IMR-90 (cell line): ENCODE data around the gene SRPK3. TPM values are rescaled to one million over a fixed set of nuclear protein-coding genes. Genes with fewer than 3 reads are reported as not detected.

ENCODE experiments used
- ATAC-seq: fragments of 200-7000 bp; cut with Tn5 transposase; 2 replicates; pipeline ENCODE4 v1.9.1; 2020; ENCODE audit warnings: low read depth, mild to moderate bottlenecking, moderate library complexity
- BruUV-seq: library from RNA; stranded (reverse); fragments of 400-500 nt; replicated peaks from 2 replicates; lab custom pipeline; 2021; lab: Mats Ljungman, UMichigan
- CTCF ChIA-PET: fragments of 300-600 bp; formaldehyde crosslinking; extraction: SDS; loops from one replicate; lab custom pipeline; 2021; ENCODE audit warnings: antibody characterized with exemption; lab: Yijun Ruan, JAX
- POLR2A ChIA-PET: fragments of 300-600 bp; sonication (Branson Sonifier 250); formaldehyde crosslinking; loops from one replicate; lab custom pipeline; 2022; ENCODE audit warnings: antibody characterized with exemption; ENCODE audit not compliant: unreplicated experiment; lab: Charles Lee
- DNase-seq: peaks from one replicate; pipeline ENCODE4 v3.0.0; 2013
- H2AFZ ChIP-seq: replicated peaks from 2 replicates; pipeline ENCODE3; 2013; ENCODE audit warnings: low read length, mild to moderate bottlenecking; ENCODE audit not compliant: poor library complexity
- H2AK5ac ChIP-seq: 2 replicates; pipeline ENCODE4 v1.6.1; 2013; ENCODE audit warnings: low read depth, low read length, inconsistent platforms
- H2AK9ac ChIP-seq: replicated peaks from 2 replicates; pipeline ENCODE3; 2013; ENCODE audit warnings: mild to moderate bottlenecking, low read depth, low read length, moderate library complexity; ENCODE audit not compliant: poor library complexity
- H2BK120ac ChIP-seq: 2 replicates; pipeline ENCODE4 v1.6.1; 2013; ENCODE audit warnings: low read depth, low read length, inconsistent platforms
- H2BK15ac ChIP-seq: 3 replicates; pipeline ENCODE4 v1.6.1; 2013; ENCODE audit warnings: low read depth, low read length, inconsistent platforms
- H2BK20ac ChIP-seq: 2 replicates; pipeline ENCODE4 v1.6.1; 2013; ENCODE audit warnings: low read depth, mild to moderate bottlenecking, inconsistent platforms, low read length, moderate library complexity
- H2BK5ac ChIP-seq: 2 replicates; pipeline ENCODE4 v1.6.1; 2013; ENCODE audit warnings: mild to moderate bottlenecking, low read depth, low read length, inconsistent platforms; ENCODE audit not compliant: poor library complexity, severe bottlenecking
- H3K14ac ChIP-seq: replicated peaks from 2 replicates; pipeline ENCODE4 v1.6.1; 2013; ENCODE audit warnings: low read depth, low read length, inconsistent platforms
- H3K18ac ChIP-seq: 2 replicates; pipeline ENCODE4 v1.6.1; 2013; ENCODE audit warnings: low read depth, low read length, control low read depth
- H3K23ac ChIP-seq: 2 replicates; pipeline ENCODE4 v1.6.1; 2013; ENCODE audit warnings: low read depth, low read length, inconsistent platforms
- H3K27ac ChIP-seq: 2 replicates; pipeline ENCODE4 v1.5.1; 2013; ENCODE audit warnings: mild to moderate bottlenecking, control low read depth, low read length; ENCODE audit not compliant: insufficient read depth
- H3K27me3 ChIP-seq: 2 replicates; pipeline ENCODE4 v1.6.1; 2013; ENCODE audit warnings: low read length; ENCODE audit not compliant: control insufficient read depth, insufficient read depth
- H3K36me3 ChIP-seq: 2 replicates; pipeline ENCODE4 v1.6.1; 2013; ENCODE audit warnings: low read length, mixed read lengths; ENCODE audit not compliant: control insufficient read depth, insufficient read depth
- H3K4ac ChIP-seq: 2 replicates; pipeline ENCODE4 v1.6.1; 2013; ENCODE audit warnings: low read depth, low read length, inconsistent platforms
- H3K4me1 ChIP-seq: 2 replicates; pipeline ENCODE4 v1.6.1; 2013; ENCODE audit warnings: low read length, mixed read lengths; ENCODE audit not compliant: control insufficient read depth, insufficient read depth
- H3K4me2 ChIP-seq: 2 replicates; pipeline ENCODE4 v1.6.1; 2013; ENCODE audit warnings: low read depth, mild to moderate bottlenecking, control low read depth, low read length, moderate library complexity
- H3K4me3 ChIP-seq: 2 replicates; pipeline ENCODE4 v1.5.1; 2013; ENCODE audit warnings: low read depth, mild to moderate bottlenecking, control low read depth, low read length, moderate library complexity; ENCODE audit not compliant: insufficient read depth
- H3K56ac ChIP-seq: 2 replicates; pipeline ENCODE4 v1.6.1; 2013; ENCODE audit warnings: low read length, inconsistent platforms; ENCODE audit not compliant: insufficient read depth; ENCODE audit errors: extremely low read depth
- H3K79me1 ChIP-seq, 2 experiments: 2 replicates each; pipeline ENCODE4 v1.6.1; 2013; ENCODE audit warnings: low read length in 2 of 2, inconsistent platforms in 1 of 2, low read depth in 1 of 2
- H3K9ac ChIP-seq: 2 replicates; pipeline ENCODE4 v1.6.1; 2013; ENCODE audit warnings: low read depth, low read length, control low read depth
- H3K9me1 ChIP-seq: 2 replicates; pipeline ENCODE4 v1.6.1; 2013; ENCODE audit warnings: low read length, inconsistent platforms; ENCODE audit not compliant: insufficient read depth
- H3K9me3 ChIP-seq: 2 replicates; pipeline ENCODE4 v1.6.1; 2013; ENCODE audit warnings: low read length; ENCODE audit not compliant: control insufficient read depth, insufficient read depth
- H4K20me1 ChIP-seq: 2 replicates; pipeline ENCODE4 v1.6.1; 2013; ENCODE audit warnings: low read length, inconsistent platforms; ENCODE audit not compliant: insufficient read depth
- H4K5ac ChIP-seq: 2 replicates; pipeline ENCODE4 v1.6.1; 2013; ENCODE audit warnings: mild to moderate bottlenecking, low read depth, low read length, control low read depth
- H4K8ac ChIP-seq, 2 experiments: 2 replicates each; pipeline ENCODE4 v1.6.1; 2013; ENCODE audit warnings: low read depth in 2 of 2, low read length in 2 of 2, control low read depth in 1 of 2, inconsistent platforms in 1 of 2
- H4K91ac ChIP-seq: 2 replicates; pipeline ENCODE4 v1.6.1; 2013; ENCODE audit warnings: low read depth, low read length, inconsistent platforms; ENCODE audit not compliant: insufficient read depth
- BHLHE40 ChIP-seq: fragments of 150-350 bp; IDR thresholded peaks from 2 replicates; pipeline ENCODE4 v1.6.1; 2016; ENCODE audit warnings: mild to moderate bottlenecking, low read depth, low read length
- NFE2L2 ChIP-seq: fragments of 150-350 bp; IDR thresholded peaks from 2 replicates; pipeline ENCODE4 v1.6.1; 2016; ENCODE audit warnings: low read depth, mild to moderate bottlenecking, low read length
- WGBS, 2 experiments: methylation state at CpG; one replicate each; pipeline versions ENCODE4 v1.1.5 to v1.1.7; 2013; ENCODE audit warnings: missing lambda C conversion rate in 2 of 2; ENCODE audit not compliant: insufficient read length in 1 of 2; ENCODE audit errors: extremely low coverage in 2 of 2; 5-methylcytosine and 5-hydroxymethylcytosine counted together
- dilution Hi-C: fragments of 300-500 bp; cut with HindIII; formaldehyde crosslinking; loops from one replicate; pipeline ENCODE4 v1.14.3; 2018; ENCODE audit warnings: low sequenced_read_pairs; ENCODE audit not compliant: unreplicated experiment
- in situ Hi-C: fragments of 300-500 bp; cut with MboI; formaldehyde crosslinking; loops from 3 replicates; pipeline ENCODE4 v1.14.3; 2019; ENCODE audit warnings: low sequenced_read_pairs, inconsistent platforms, mixed read lengths
- intact Hi-C: fragments of 100-400 bp; cut with micrococcal nuclease; formaldehyde crosslinking; loops from 2 replicates; pipeline ENCODE4 v1.10.0; 2022
- polyA plus RNA-seq, 3 experiments: library from polyadenylated mRNA; depleted of rRNA; stranded (reverse); fragments of >200 nt; gene quantifications; 2 replicates each; pipeline ENCODE4 v1.2.3, GENCODE V29; 2012; ENCODE audit warnings: low replicate concordance in 1 of 3
- total RNA-seq: library from RNA; depleted of rRNA; stranded (reverse); fragments of >200 nt; gene quantifications from 2 replicates; pipeline ENCODE4 v1.2.3, GENCODE V29; 2012
- TF ChIP-seq, protein P1 (sequence below): fragments of 150-350 bp; IDR thresholded peaks from 2 replicates; pipeline ENCODE4 v1.6.1; 2017; ENCODE audit warnings: mild to moderate bottlenecking, antibody characterized with exemption, low read length, low read depth
- TF ChIP-seq, protein P2 (sequence below): conservative IDR thresholded peaks from 2 replicates; pipeline ENCODE4 v1.5.1; 2012; ENCODE audit warnings: mild to moderate bottlenecking, low read depth, low read length, improper control_type of control experiment

Gene SRPK3
- total and polyA plus RNA-seq, 2 of the 4 experiments (the other 2 are of a cell fraction): 0.36 to 0.70 TPM

DNA sequence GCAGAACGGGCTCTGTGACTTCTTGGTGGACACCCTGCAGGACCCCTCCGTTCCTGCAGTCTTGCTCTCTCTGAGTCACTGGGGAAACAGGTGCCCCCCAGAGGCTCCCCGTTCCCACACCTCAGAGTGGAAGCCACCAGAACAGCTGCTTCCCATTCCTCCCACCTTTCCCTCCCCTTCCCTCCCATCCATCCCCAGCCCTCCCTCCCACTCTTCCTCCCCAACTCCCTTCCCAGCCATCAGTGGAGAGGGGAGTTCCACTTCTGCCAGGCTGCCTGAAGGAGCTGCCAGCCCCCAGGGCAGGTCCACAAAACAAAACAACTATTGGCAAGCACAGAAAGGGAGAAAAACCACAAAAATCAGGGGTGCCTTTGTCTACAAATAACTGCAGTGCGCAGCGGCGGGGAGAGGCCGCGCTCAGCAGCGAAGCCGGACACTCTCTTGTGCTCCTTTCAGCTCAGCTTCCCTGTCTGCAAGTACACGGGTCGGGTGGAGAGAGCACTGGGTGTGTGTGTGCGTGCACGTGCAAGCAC, 21.7 kb downstream of the SRPK3 start:
- H2AK9ac ChIP-seq: no peak overlapping the region
- no TSS peak for BruUV-seq
- DNase-seq (no peak), ATAC-seq (no peak)
- H3K36me3 ChIP-seq: peaks cover 10% of the 10 kb centered on the region
- no peak overlapping the region for H2AFZ ChIP-seq
- no peak overlapping the region for H2BK20ac ChIP-seq
- intact Hi-C loops: no loop called here
- no peak overlapping the region for H3K4ac ChIP-seq
- H3K9me1 ChIP-seq: no peaks in the 10 kb centered on the region
- no peak overlapping the region for H2BK15ac ChIP-seq
- in situ Hi-C loops: no loop called here
- dilution Hi-C loops: no loop called here
- no peaks in the 10 kb centered on the region for H3K79me1 ChIP-seq
- no peak overlapping the region for H3K4me3 ChIP-seq
- peaks cover 2% of the 10 kb centered on the region; the same call in 1 of the 2 replicates for H3K9me3 ChIP-seq
- CTCF ChIA-PET: no interaction called here
- H4K8ac ChIP-seq: no peak overlapping the region
- H3K4me2 ChIP-seq: no peak overlapping the region
- H2AK5ac ChIP-seq: no peak overlapping the region
- H3K23ac ChIP-seq: no peak overlapping the region
- no peaks in the 10 kb centered on the region for H3K4me1 ChIP-seq
- no peak overlapping the region for H2BK5ac ChIP-seq
- H3K27me3 ChIP-seq: no peaks in the 10 kb centered on the region; the same call in 1 of the 2 replicates
- H3K14ac ChIP-seq: no peak overlapping the region
- no peaks in the 10 kb centered on the region for H4K20me1 ChIP-seq
- POLR2A ChIA-PET: no interaction called here
- no peak overlapping the region for H4K5ac ChIP-seq
- no peak overlapping the region for H4K91ac ChIP-seq
- no peak overlapping the region for H3K18ac ChIP-seq
- H3K9ac ChIP-seq: no peak overlapping the region
- no peak overlapping the region for H3K56ac ChIP-seq
- TF ChIP-seq BHLHE40 (0 out of 2 replicates have a peak, but pooled peaks have one; percentile 14), NFE2L2 (no peak)
- TF ChIP-seq, protein P1, sequence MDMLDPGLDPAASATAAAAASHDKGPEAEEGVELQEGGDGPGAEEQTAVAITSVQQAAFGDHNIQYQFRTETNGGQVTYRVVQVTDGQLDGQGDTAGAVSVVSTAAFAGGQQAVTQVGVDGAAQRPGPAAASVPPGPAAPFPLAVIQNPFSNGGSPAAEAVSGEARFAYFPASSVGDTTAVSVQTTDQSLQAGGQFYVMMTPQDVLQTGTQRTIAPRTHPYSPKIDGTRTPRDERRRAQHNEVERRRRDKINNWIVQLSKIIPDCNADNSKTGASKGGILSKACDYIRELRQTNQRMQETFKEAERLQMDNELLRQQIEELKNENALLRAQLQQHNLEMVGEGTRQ: no peak
- TF ChIP-seq, protein P2, sequence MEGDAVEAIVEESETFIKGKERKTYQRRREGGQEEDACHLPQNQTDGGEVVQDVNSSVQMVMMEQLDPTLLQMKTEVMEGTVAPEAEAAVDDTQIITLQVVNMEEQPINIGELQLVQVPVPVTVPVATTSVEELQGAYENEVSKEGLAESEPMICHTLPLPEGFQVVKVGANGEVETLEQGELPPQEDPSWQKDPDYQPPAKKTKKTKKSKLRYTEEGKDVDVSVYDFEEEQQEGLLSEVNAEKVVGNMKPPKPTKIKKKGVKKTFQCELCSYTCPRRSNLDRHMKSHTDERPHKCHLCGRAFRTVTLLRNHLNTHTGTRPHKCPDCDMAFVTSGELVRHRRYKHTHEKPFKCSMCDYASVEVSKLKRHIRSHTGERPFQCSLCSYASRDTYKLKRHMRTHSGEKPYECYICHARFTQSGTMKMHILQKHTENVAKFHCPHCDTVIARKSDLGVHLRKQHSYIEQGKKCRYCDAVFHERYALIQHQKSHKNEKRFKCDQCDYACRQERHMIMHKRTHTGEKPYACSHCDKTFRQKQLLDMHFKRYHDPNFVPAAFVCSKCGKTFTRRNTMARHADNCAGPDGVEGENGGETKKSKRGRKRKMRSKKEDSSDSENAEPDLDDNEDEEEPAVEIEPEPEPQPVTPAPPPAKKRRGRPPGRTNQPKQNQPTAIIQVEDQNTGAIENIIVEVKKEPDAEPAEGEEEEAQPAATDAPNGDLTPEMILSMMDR: no peak
- H2BK120ac ChIP-seq: no peak overlapping the region
- WGBS, 2 experiments: 54% methylated on average over 5 of the region's 14 CpGs; no CpG with 5 or more reads in 1 of the 2 experiments
- no peak overlapping the region for H3K27ac ChIP-seq
